GM12891 (cell line): Measurements from ENCODE around the gene B3GNT3.

Experiments
- DNase-seq: peaks from one replicate; pipeline ENCODE4 v3.0.0; 2011; ENCODE audit warnings: low spot score; ENCODE audit not compliant: insufficient read length
- FAIRE-seq: peaks from 2 replicates; lab custom pipeline; 2011; peaks lifted over from hg19 to GRCh38; lab: Jason Lieb, UNC
- PAX5 ChIP-seq: IDR thresholded peaks from 2 replicates; pipeline ENCODE4 v1.6.1; 2011; ENCODE audit warnings: low read length, moderate library complexity, mild to moderate bottlenecking; ENCODE audit not compliant: insufficient read depth, severe bottlenecking
- POLR2A ChIP-seq: IDR thresholded peaks from 2 replicates; pipeline ENCODE4 v1.6.1; 2011; ENCODE audit warnings: low read depth, low read length, control low read depth
- POLR2AphosphoS5 ChIP-seq: IDR thresholded peaks from 2 replicates; pipeline ENCODE4 v1.6.1; 2011; ENCODE audit warnings: low read depth, low read length, control low read depth
- POU2F2 ChIP-seq: IDR thresholded peaks from 2 replicates; pipeline ENCODE4 v1.6.1; 2011; ENCODE audit warnings: low read depth, mild to moderate bottlenecking, control low read depth, low read length, moderate library complexity
- SPI1 ChIP-seq: IDR thresholded peaks from 2 replicates; pipeline ENCODE4 v1.6.1; 2011; ENCODE audit warnings: low read depth, low read length, control low read depth
- TAF1 ChIP-seq: IDR thresholded peaks from 2 replicates; pipeline ENCODE4 v1.6.1; 2011; ENCODE audit warnings: low read depth, low read length, control low read depth

B3GNT3 gene

GRCh38 chr19:17753976-17754375, 41.0 kb upstream of the B3GNT3 start:
- TF ChIP-seq POU2F2 (peak; percentile 98), PAX5 (no peak)
- DNase-seq, result no peak
- no peak for FAIRE-seq

GRCh38 chr19:17754634-17755442, 40.1 kb upstream of the B3GNT3 start:
- FAIRE-seq (peak; percentile 95), DNase-seq (peak; percentile 47)
- no peak for TF ChIP-seq TAF1
- no peak for TF ChIP-seq POLR2A
- no peak for TF ChIP-seq PAX5
- no peak for TF ChIP-seq POLR2AphosphoS5
- TF ChIP-seq POU2F2, result no peak
- TF ChIP-seq SPI1, result peak; percentile 99

GRCh38 chr19:17755443-17755890, 39.5 kb upstream of the B3GNT3 start:
- DNase-seq, result no peak
- no peak for FAIRE-seq
- no peak for TF ChIP-seq TAF1
- no peak for TF ChIP-seq POLR2AphosphoS5
- TF ChIP-seq POU2F2, result no peak
- TF ChIP-seq PAX5, result no peak

- peak; percentile 27; the same call in 1 of the 2 replicates for TF ChIP-seq SPI1
- TF ChIP-seq PAX5, result no peak
- no peak for TF ChIP-seq POU2F2
- no peak for TF ChIP-seq POLR2A
- TF ChIP-seq TAF1, result no peak
- DNase-seq (peak; percentile 71), FAIRE-seq (peak; percentile 85)
These were observed 38.8 kb upstream of the B3GNT3 start for GRCh38 chr19:17755977-17756670.

GRCh38 chr19:17757125-17757524, 37.8 kb upstream of the B3GNT3 start:
- no peak for DNase-seq
- no peak for TF ChIP-seq POLR2AphosphoS5
- no peak for TF ChIP-seq POU2F2
- TF ChIP-seq SPI1, result no peak
- TF ChIP-seq PAX5, result no peak
- TF ChIP-seq TAF1, result no peak
- no peak for TF ChIP-seq POLR2A
- FAIRE-seq, result peak; percentile 52

GRCh38 chr19:17758515-17758914, 36.4 kb upstream of the B3GNT3 start:
- no peak for DNase-seq
- TF ChIP-seq POLR2AphosphoS5, result no peak
- TF ChIP-seq TAF1, result no peak
- TF ChIP-seq POU2F2, result no peak
- no peak for TF ChIP-seq PAX5
- TF ChIP-seq SPI1, result no peak
- TF ChIP-seq POLR2A, result no peak

GRCh38 chr19:17761148-17761547, 33.8 kb upstream of the B3GNT3 start:
- DNase-seq (no peak), FAIRE-seq (no peak)
- TF ChIP-seq POU2F2, result no peak

More at GRCh38 chr19:17758515-17758914, 36.4 kb upstream of the B3GNT3 start:
- FAIRE-seq, result peak; percentile 69

- FAIRE-seq (peak; percentile 72), DNase-seq (no peak)
- TF ChIP-seq SPI1, result no peak
- no peak for TF ChIP-seq PAX5
- TF ChIP-seq TAF1, result no peak
- TF ChIP-seq POLR2A, result no peak
- TF ChIP-seq POLR2AphosphoS5, result no peak
- no peak for TF ChIP-seq POU2F2
These were observed 32.3 kb upstream of the B3GNT3 start for GRCh38 chr19:17762505-17763229.

GRCh38 chr19:17764348-17764747, 30.6 kb upstream of the B3GNT3 start:
- DNase-seq (no peak), FAIRE-seq (peak; percentile 5)
- TF ChIP-seq SPI1, result no peak
- TF ChIP-seq POU2F2, result no peak
- TF ChIP-seq PAX5, result no peak
- TF ChIP-seq POLR2A, result no peak
- no peak for TF ChIP-seq TAF1
- no peak for TF ChIP-seq POLR2AphosphoS5
